ENCODE measurements around the gene F2RL1. TPM values are rescaled to one million over a fixed set of nuclear protein-coding genes. Genes with fewer than 3 reads are reported as not detected.

Gene F2RL1
- total and polyA plus RNA-seq, 2 donors (not counting 1 experiment from before 2014, with no cell fraction given), result 0.04 to 0.64 TPM

- CTCF ChIA-PET, result no interaction called here
- intact Hi-C loops (cut with micrococcal nuclease), result no loop called here
- no peak for ATAC-seq (ENCODE audit: low read depth)
Observed at GRCh38 chr5:76831110-76831452, 12.3 kb downstream of the F2RL1 start.

GRCh38 chr5:76836181-76836580, 17.4 kb downstream of the F2RL1 start:
- Histone ChIP-seq H3K9ac (ENCODE audit: low read length) (no peak overlapping the region), H3K79me2 (ENCODE audit: control insufficient read depth, insufficient read depth, low read length) (no peaks in the 10 kb centered on the region), H3K4me2 (replicated peaks; ENCODE audit: low read depth, low read length, poor library complexity, severe bottlenecking) (no peak overlapping the region), H4K20me1 (ENCODE audit: control insufficient read depth, insufficient read depth, low read length, poor library complexity, severe bottlenecking) (no peaks in the 10 kb centered on the region), H3K4me1 (ENCODE audit: control insufficient read depth in 2 of 2, insufficient read depth in 2 of 2, low read length in 2 of 2) (no peaks in the 10 kb centered on the region), H3K27me3 (replicated peaks in 1 of 4; ENCODE audit: control extremely low read depth in 1 of 4, control insufficient read depth in 3 of 4, insufficient read depth in 4 of 4, low read length in 3 of 4) (no peaks in the 10 kb centered on the region), H2AFZ (ENCODE audit: insufficient read depth, low read depth, low read length, poor library complexity, severe bottlenecking) (no peak overlapping the region), H3K9me3 (ENCODE audit: control extremely low read depth in 1 of 3, control insufficient read depth in 2 of 3, insufficient read depth in 1 of 3, low read length in 2 of 3) (no peaks in the 10 kb centered on the region), H3K4me3 (ENCODE audit: control extremely low read depth in 1 of 5, extremely low read depth in 1 of 5, insufficient read depth in 1 of 5, low read depth in 2 of 5, low read length in 4 of 5) (no peak overlapping the region), H3K27ac (ENCODE audit: low read length in 2 of 2) (no peak overlapping the region), H3K36me3 (replicated peaks in 1 of 2; ENCODE audit: control extremely low read depth in 1 of 2, control insufficient read depth in 1 of 2, extremely low read depth in 1 of 2, insufficient read depth in 2 of 2, low read length in 1 of 2) (no peaks in the 10 kb centered on the region)
- Mint-ChIP-seq H3K9me3 (ENCODE audit: insufficient read depth) (no peaks in the 10 kb centered on the region), H3K4me1 (no peaks in the 10 kb centered on the region), H3K4me3 (no peak overlapping the region), H3K27me3 (peaks cover 6% of the 10 kb centered on the region), H3K27ac (no peak overlapping the region)
- DNase-seq (no peak), ATAC-seq (ENCODE audit: low read depth) (no peak)
- POLR2A ChIA-PET, result no interaction called here
- intact Hi-C loops (cut with micrococcal nuclease), result no loop called here
- WGBS (ENCODE audit: insufficient coverage), result no CpG with 5 or more reads among the region's 2 CpGs
- TF ChIP-seq CTCF (IDR thresholded peaks at IDR 0.05), result no peak
- no peak for TF ChIP-seq EZH2 (IDR thresholded peaks at IDR 0.05; ENCODE audit: borderline replicate concordance, insufficient read depth, low read depth, low read length, poor library complexity, severe bottlenecking)
- CTCF ChIA-PET, result no interaction called here

More at GRCh38 chr5:76831110-76831452, 12.3 kb downstream of the F2RL1 start:
- Mint-ChIP-seq H3K27me3 (no peaks in the 10 kb centered on the region), H3K9me3 (ENCODE audit: insufficient read depth) (no peaks in the 10 kb centered on the region), H3K27ac (no peak overlapping the region), H3K4me1 (no peaks in the 10 kb centered on the region), H3K4me3 (no peak overlapping the region)
- no peak overlapping the region for H2AFZ ChIP-seq (ENCODE audit: insufficient read depth, low read depth, low read length, poor library complexity, severe bottlenecking)
- H3K4me3 ChIP-seq (ENCODE audit: control extremely low read depth in 1 of 5, extremely low read depth in 1 of 5, insufficient read depth in 1 of 5, low read depth in 2 of 5, low read length in 4 of 5), result no peak overlapping the region
- H3K4me2 ChIP-seq (replicated peaks; ENCODE audit: low read depth, low read length, poor library complexity, severe bottlenecking), result no peak overlapping the region
- no peaks in the 10 kb centered on the region for H3K79me2 ChIP-seq (ENCODE audit: control insufficient read depth, insufficient read depth, low read length)
- H3K27me3 ChIP-seq (replicated peaks in 1 of 4; ENCODE audit: control extremely low read depth in 1 of 4, control insufficient read depth in 3 of 4, insufficient read depth in 4 of 4, low read length in 3 of 4), result no peaks in the 10 kb centered on the region
- H3K4me1 ChIP-seq (ENCODE audit: control insufficient read depth in 2 of 2, insufficient read depth in 2 of 2, low read length in 2 of 2), result no peaks in the 10 kb centered on the region
- no peak overlapping the region for H3K27ac ChIP-seq (ENCODE audit: low read length in 2 of 2)
- POLR2A ChIA-PET, result no interaction called here
- no peaks in the 10 kb centered on the region for H3K36me3 ChIP-seq (replicated peaks in 1 of 2; ENCODE audit: control extremely low read depth in 1 of 2, control insufficient read depth in 1 of 2, extremely low read depth in 1 of 2, insufficient read depth in 2 of 2, low read length in 1 of 2)
- TF ChIP-seq CTCF (IDR thresholded peaks at IDR 0.05) (no peak), EZH2 (IDR thresholded peaks at IDR 0.05; ENCODE audit: borderline replicate concordance, insufficient read depth, low read depth, low read length, poor library complexity, severe bottlenecking) (no peak)
- WGBS (ENCODE audit: insufficient coverage), result 33% methylated on average over 1 of the region's 2 CpGs
- H3K9me3 ChIP-seq (ENCODE audit: control extremely low read depth in 1 of 3, control insufficient read depth in 2 of 3, insufficient read depth in 1 of 3, low read length in 2 of 3), result no peaks in the 10 kb centered on the region
- H4K20me1 ChIP-seq (ENCODE audit: control insufficient read depth, insufficient read depth, low read length, poor library complexity, severe bottlenecking), result no peaks in the 10 kb centered on the region
- DNase-seq, result no peak
- H3K9ac ChIP-seq (ENCODE audit: low read length), result no peak overlapping the region
